Testis (tissue), 5 donors: ENCODE results near the gene PLB1. TPM values are rescaled to one million over a fixed set of nuclear protein-coding genes. Genes with fewer than 3 reads are reported as not detected.

Experiments
- DNase-seq: peaks from one replicate; pipeline ENCODE4 v3.0.0-alpha.2; 2019
- H3K27ac ChIP-seq, 2 donors: fragments of 200-600 bp; sonication (generic); one replicate each; pipeline ENCODE4 v1.5.1; 2019
- H3K27me3 ChIP-seq: fragments of 200-600 bp; sonication (generic); one replicate; pipeline ENCODE4 v1.5.1; 2019
- H3K36me3 ChIP-seq: fragments of 200-600 bp; sonication (generic); one replicate; pipeline ENCODE4 v1.5.1; 2017; ENCODE audit warnings: low read depth; ENCODE audit errors: missing control alignments
- H3K4me1 ChIP-seq: fragments of 200-600 bp; sonication (generic); one replicate; pipeline ENCODE4 v1.5.1; 2019
- H3K4me3 ChIP-seq, 2 donors: fragments of 200-600 bp; sonication (generic); one replicate each; pipeline ENCODE4 v1.5.1; 2017 to 2019
- H3K9me3 ChIP-seq: fragments of 200-600 bp; sonication (generic); one replicate; pipeline ENCODE4 v1.5.1; 2017
- POLR2A ChIP-seq: fragments of 450-650 bp; IDR thresholded peaks from one replicate; pipeline ENCODE4 v1.6.1; 2017; ENCODE audit warnings: antibody characterized with exemption, mild to moderate bottlenecking, moderate library complexity
- WGBS, 2 donors: methylation state at CpG; one replicate each; pipeline ENCODE4 v1.1.5; 2018; 5-methylcytosine and 5-hydroxymethylcytosine counted together
- intact Hi-C: fragments of 100-400 bp; cut with DNase I; formaldehyde crosslinking; loops from one replicate; pipeline ENCODE4 v1.15.1; 2023; ENCODE audit warnings: low total_unique reads
- long read RNA-seq, 2 donors: transcript quantifications; one replicate each; lab custom pipeline, GENCODE V29; 2026
- polyA plus RNA-seq: library from polyadenylated mRNA; stranded (reverse); fragments of 350-450 nt; fragmentation: Illumina TruSeq; extraction: RNeasy Lipid Tissue Mini Kit (QIAGEN cat#74804); gene quantifications from one replicate; pipeline ENCODE4 v1.2.3, GENCODE V29; 2014; ENCODE audit warnings: low read depth, low replicate concordance; ENCODE audit not compliant: insufficient read depth
- total RNA-seq, 2 donors: library from RNA; depleted of rRNA; stranded (reverse); fragments of >200 nt; gene quantifications; one replicate each; pipeline ENCODE4 v1.2.3, GENCODE V29; 2016
- TF ChIP-seq, protein P1 (sequence below), 3 experiments: fragments of 450-650 bp in 2 of 3; fragments of 200-600 bp in 1 of 3; sonication (generic) in 1 of 3; IDR thresholded peaks; one replicate each; pipeline ENCODE4 v1.5.1; 2016 to 2019; ENCODE audit warnings: antibody characterized with exemption in 3 of 3, mild to moderate bottlenecking in 2 of 3, moderate library complexity in 1 of 3

PLB1 gene, protein sequence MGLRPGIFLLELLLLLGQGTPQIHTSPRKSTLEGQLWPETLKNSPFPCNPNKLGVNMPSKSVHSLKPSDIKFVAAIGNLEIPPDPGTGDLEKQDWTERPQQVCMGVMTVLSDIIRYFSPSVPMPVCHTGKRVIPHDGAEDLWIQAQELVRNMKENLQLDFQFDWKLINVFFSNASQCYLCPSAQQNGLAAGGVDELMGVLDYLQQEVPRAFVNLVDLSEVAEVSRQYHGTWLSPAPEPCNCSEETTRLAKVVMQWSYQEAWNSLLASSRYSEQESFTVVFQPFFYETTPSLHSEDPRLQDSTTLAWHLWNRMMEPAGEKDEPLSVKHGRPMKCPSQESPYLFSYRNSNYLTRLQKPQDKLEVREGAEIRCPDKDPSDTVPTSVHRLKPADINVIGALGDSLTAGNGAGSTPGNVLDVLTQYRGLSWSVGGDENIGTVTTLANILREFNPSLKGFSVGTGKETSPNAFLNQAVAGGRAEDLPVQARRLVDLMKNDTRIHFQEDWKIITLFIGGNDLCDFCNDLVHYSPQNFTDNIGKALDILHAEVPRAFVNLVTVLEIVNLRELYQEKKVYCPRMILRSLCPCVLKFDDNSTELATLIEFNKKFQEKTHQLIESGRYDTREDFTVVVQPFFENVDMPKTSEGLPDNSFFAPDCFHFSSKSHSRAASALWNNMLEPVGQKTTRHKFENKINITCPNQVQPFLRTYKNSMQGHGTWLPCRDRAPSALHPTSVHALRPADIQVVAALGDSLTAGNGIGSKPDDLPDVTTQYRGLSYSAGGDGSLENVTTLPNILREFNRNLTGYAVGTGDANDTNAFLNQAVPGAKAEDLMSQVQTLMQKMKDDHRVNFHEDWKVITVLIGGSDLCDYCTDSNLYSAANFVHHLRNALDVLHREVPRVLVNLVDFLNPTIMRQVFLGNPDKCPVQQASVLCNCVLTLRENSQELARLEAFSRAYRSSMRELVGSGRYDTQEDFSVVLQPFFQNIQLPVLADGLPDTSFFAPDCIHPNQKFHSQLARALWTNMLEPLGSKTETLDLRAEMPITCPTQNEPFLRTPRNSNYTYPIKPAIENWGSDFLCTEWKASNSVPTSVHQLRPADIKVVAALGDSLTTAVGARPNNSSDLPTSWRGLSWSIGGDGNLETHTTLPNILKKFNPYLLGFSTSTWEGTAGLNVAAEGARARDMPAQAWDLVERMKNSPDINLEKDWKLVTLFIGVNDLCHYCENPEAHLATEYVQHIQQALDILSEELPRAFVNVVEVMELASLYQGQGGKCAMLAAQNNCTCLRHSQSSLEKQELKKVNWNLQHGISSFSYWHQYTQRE (N-terminal part only)
- total RNA-seq = 10 to 100 TPM in 1 of 2 donors, 1 to 10 TPM in 1; 7.6 to 10.4 TPM
- polyA plus RNA-seq = 10.9 TPM
- long read RNA-seq, donor 1 = 0 reads
- long read RNA-seq, donor 2 = 0 reads

- no peak for DNase-seq
- intact Hi-C loops = no loop called here
- 81 to 83% methylated on average over 14 of the region's 14 CpGs for WGBS, 2 donors
Measured at GRCh38 chr2:28495551-28496250, at the start of gene PLB1. Gene PLB1 (plus strand): TSS chr2:28496060. CDS start chr2:28496115, 55 bp downstream.

DNA sequence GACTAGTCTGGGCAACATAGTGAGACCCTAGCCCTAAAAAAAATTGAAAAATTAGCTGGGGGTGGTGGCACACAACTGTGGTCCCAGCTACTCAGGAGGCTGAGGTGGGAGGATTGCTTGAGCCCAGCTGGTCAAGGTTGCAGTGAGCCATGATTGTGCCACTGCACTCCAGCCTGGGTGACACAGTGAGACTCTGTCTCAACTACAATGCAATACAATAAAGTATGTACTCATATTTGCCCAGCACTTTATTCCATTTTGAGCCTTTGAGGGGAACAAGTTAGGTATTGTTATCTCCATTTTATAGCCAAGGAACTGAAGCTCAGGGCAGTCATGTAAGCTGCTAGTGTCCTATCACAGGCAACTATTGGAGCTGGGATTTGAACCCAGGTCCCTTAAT lies 49.3 kb upstream of the PLB1 start:
- Histone ChIP-seq H3K27ac (no peak overlapping the region), H3K27me3 (no peaks in the 10 kb centered on the region), H3K36me3 (no peaks in the 10 kb centered on the region), H3K9me3 (no peaks in the 10 kb centered on the region), H3K4me3 (no peak overlapping the region), H3K4me1 (no peaks in the 10 kb centered on the region)
- intact Hi-C loops = no loop called here
- DNase-seq = no peak
- TF ChIP-seq, protein P1, sequence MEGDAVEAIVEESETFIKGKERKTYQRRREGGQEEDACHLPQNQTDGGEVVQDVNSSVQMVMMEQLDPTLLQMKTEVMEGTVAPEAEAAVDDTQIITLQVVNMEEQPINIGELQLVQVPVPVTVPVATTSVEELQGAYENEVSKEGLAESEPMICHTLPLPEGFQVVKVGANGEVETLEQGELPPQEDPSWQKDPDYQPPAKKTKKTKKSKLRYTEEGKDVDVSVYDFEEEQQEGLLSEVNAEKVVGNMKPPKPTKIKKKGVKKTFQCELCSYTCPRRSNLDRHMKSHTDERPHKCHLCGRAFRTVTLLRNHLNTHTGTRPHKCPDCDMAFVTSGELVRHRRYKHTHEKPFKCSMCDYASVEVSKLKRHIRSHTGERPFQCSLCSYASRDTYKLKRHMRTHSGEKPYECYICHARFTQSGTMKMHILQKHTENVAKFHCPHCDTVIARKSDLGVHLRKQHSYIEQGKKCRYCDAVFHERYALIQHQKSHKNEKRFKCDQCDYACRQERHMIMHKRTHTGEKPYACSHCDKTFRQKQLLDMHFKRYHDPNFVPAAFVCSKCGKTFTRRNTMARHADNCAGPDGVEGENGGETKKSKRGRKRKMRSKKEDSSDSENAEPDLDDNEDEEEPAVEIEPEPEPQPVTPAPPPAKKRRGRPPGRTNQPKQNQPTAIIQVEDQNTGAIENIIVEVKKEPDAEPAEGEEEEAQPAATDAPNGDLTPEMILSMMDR (IDR thresholded peaks at IDR 0.05) = no peak
- no peak for TF ChIP-seq POLR2A

More at GRCh38 chr2:28495551-28496250, at the start of gene PLB1:
- no peak within 1 kb of the TSS for H3K27ac ChIP-seq
- no peaks in the 10 kb centered on the region for H3K9me3 ChIP-seq
- TF ChIP-seq, protein P1 (IDR thresholded peaks at IDR 0.05) = no peak
- no peak for TF ChIP-seq POLR2A
- no peaks in the 10 kb centered on the region for H3K4me1 ChIP-seq
- H3K27me3 ChIP-seq = no peaks in the 10 kb centered on the region
- H3K36me3 ChIP-seq = no peaks in the 10 kb centered on the region
- H3K4me3 ChIP-seq = no peak within 1 kb of the TSS

- WGBS, 2 donors = 65 to 76% methylated on average over 3 of the region's 3 CpGs
- intact Hi-C loops = no loop called here
Measured at GRCh38 chr2:28447086-28447485, 48.8 kb upstream of the PLB1 start.

More at GRCh38 chr2:28447086-28447485, 48.8 kb upstream of the PLB1 start:
- H3K9me3 ChIP-seq = no peaks in the 10 kb centered on the region
- DNase-seq = no peak
- no peaks in the 10 kb centered on the region for H3K4me1 ChIP-seq
- H3K27me3 ChIP-seq = no peaks in the 10 kb centered on the region
- H3K27ac ChIP-seq = no peak overlapping the region
- no peak overlapping the region for H3K4me3 ChIP-seq
- no peaks in the 10 kb centered on the region for H3K36me3 ChIP-seq
- no peak for TF ChIP-seq POLR2A
- TF ChIP-seq, protein P1 (IDR thresholded peaks at IDR 0.05) = no peak
